Measurements from ENCODE around the gene RNF215.
A peak's percentile ranks its signal among the peaks of the same experiment; 100 is the strongest.

Gene RNF215

DNA sequence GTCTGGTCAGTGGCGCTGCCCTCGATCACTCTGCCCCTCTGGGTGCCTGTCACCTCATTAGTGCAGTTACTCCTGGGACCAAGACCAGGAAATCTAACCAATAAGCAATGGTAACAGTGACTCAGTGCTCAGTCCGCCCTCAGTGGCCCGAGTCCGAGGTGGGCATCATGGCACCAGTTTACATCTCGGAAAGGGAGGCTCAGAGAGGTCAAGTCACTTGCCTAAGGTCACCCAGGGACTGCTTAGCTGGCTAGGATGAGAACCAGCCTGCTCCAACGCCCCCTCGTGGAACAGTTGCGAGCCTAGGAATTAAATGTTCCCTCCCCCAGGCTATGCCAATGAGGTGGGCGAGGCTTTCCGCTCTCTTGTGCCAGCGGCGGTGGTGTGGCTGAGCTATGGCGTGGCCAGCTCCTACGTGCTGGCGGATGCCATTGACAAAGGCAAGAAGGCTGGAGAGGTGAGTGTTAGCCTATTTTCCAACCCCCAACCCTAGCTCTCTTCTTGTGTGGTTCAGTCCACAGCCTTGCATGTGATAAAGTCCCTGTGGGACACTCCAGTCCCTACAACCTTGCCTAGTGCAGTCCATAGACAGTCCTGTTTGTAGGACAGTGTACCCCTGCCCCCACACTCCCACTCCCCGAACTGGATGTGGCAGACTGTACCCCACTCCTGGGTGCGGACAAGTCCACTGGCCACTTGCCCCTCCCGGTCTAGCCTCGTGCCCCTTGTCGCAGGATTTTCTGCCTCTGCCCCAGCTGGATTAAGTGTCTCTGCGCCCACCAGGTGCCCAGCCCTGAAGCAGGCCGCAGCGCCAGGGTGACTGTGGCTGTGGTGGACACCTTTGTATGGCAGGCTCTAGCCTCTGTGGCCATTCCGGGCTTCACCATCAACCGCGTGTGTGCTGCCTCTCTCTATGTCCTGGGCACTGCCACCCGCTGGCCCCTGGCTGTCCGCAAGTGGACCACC lies 39.5 kb upstream of the RNF215 start:
- Histone ChIP-seq H3K27me3 (replicated peaks; ENCODE audit: control insufficient read depth, insufficient read depth, low read length) (no peaks in the 10 kb centered on the region), H3K4me1 (ENCODE audit: control insufficient read depth, insufficient read depth, low read length) (peaks cover 33% of the 10 kb centered on the region), H3K36me3 (ENCODE audit: control insufficient read depth, insufficient read depth, low read length, severe bottlenecking) (peaks cover 4% of the 10 kb centered on the region), H3K4me3 (ENCODE audit: low read length) (peak overlapping the region; percentile 83), H3K9me3 (ENCODE audit: control insufficient read depth, low read length) (no peaks in the 10 kb centered on the region), H3K9ac (ENCODE audit: low read length) (peak overlapping the region; percentile 93)
- DNase-seq (ENCODE audit: low read depth): peak; percentile 88

DNA sequence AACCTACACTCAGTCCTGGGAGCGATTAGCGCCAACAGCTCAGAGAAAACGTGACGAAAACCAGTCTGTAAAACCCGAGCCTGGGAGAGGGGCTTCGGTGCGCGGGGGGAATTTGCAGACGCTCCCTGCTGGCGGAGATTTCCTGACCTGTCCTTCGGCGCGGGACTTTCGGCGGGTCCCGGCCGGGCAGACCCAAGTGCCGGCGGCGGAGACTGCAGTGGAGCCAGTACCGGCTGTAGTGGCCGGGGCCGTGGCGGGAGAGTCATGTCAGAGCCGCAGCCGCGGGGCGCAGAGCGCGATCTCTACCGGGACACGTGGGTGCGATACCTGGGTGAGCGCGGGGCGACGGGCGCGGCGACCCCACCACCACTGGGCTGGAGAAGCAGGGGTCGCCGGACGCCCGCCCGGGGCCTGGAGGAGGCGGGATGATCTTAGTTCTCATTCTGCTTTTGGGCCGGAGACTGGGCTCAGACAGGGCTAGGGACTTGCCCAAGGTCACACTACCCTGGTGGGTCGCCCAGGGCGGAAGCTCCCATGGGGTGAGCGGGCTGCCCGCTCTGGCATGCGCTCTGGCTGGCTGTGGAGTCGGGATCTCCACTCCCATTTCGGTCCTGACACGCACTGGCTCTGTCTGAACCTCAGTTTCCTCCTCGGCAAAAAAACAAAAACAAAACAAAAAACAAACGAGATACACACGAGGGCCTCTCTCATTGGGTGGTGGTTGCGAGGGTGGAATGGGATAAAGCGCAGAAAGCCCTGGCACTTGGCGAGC lies 38.6 kb upstream of the RNF215 start, which contains the start of gene MTFP1:
MTFP1 (plus strand) TSS at position 153 of the 772 bp plus-strand sequence; CDS start at position 265, 112 bp downstream.
- H3K4me1 ChIP-seq (ENCODE audit: control insufficient read depth, insufficient read depth, low read length): peaks cover 42% of the 10 kb centered on the region
- H3K27me3 ChIP-seq (replicated peaks; ENCODE audit: control insufficient read depth, insufficient read depth, low read length): no peaks in the 10 kb centered on the region
- no peaks in the 10 kb centered on the region for H3K9me3 ChIP-seq (ENCODE audit: control insufficient read depth, low read length)
- peaks cover 4% of the 10 kb centered on the region for H3K36me3 ChIP-seq (ENCODE audit: control insufficient read depth, insufficient read depth, low read length, severe bottlenecking)
- DNase-seq (ENCODE audit: low read depth): peak; percentile 79
- peak within 1 kb of the TSS; percentile 83 for H3K4me3 ChIP-seq (ENCODE audit: low read length)
- H3K9ac ChIP-seq (ENCODE audit: low read length): peak within 1 kb of the TSS; percentile 93

DNA sequence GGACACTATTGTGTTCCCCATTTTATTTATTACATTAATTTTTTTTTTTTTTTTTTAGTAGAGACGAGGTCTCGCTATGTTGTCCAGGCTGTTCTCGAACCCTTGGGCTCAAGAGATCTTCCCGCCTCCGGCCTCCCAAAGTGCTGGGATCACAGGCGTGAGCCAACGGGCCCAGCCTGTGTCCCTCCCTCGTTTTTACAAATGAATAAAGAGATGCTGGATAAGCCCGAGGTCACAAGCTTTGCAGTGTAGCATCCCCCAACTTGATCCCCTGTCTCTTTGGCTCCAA lies 38.1 kb upstream of the RNF215 start:
- peaks cover 4% of the 10 kb centered on the region for H3K36me3 ChIP-seq (ENCODE audit: control insufficient read depth, insufficient read depth, low read length, severe bottlenecking)
- no peak for DNase-seq (ENCODE audit: low read depth)
- H3K9ac ChIP-seq (ENCODE audit: low read length): peak overlapping the region; percentile 93
- peaks cover 47% of the 10 kb centered on the region for H3K4me1 ChIP-seq (ENCODE audit: control insufficient read depth, insufficient read depth, low read length)
- H3K27me3 ChIP-seq (replicated peaks; ENCODE audit: control insufficient read depth, insufficient read depth, low read length): no peaks in the 10 kb centered on the region
- no peaks in the 10 kb centered on the region for H3K9me3 ChIP-seq (ENCODE audit: control insufficient read depth, low read length)
- peak overlapping the region; percentile 83 for H3K4me3 ChIP-seq (ENCODE audit: low read length)

DNA sequence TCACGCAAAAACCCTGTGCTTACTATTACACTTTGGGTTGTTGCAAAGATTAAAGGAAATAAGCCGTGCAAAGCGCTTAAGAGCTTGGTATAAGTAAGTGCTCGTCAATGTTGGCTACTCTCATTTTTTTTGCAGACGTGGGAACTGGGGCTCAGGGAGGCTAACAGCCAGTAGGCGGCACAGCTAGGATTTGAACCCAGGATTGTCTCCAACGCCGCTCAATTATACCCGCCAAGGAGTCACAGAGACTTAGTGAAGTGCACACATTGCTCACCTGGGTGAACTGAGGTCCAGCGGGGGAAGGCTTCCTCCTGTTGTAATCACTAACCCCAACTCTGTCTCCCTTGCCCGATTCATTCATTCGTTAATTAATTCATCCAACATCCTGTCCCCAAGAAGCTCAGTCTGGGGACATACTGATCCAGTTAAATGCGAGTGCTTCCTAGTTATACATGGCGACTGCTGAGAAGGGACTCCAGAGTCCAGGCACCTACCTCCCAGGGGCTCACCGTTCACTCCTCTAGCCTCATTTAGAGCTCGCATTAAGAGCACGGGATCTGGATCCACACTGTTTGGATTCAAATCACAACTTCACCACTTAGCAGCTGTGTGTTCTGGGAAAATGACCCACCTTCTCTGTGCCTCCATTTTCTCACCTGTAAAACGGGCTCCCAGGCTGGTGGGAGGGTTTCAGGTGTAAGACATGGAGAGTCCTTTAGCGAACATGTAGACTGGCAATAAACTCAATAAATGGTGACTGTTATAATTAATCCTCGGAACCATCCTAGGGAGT lies 37.5 kb upstream of the RNF215 start:
- peaks cover 50% of the 10 kb centered on the region for H3K4me1 ChIP-seq (ENCODE audit: control insufficient read depth, insufficient read depth, low read length)
- H3K9me3 ChIP-seq (ENCODE audit: control insufficient read depth, low read length): no peaks in the 10 kb centered on the region
- H3K27me3 ChIP-seq (replicated peaks; ENCODE audit: control insufficient read depth, insufficient read depth, low read length): no peaks in the 10 kb centered on the region
- H3K4me3 ChIP-seq (ENCODE audit: low read length): peak overlapping the region; percentile 83
- H3K36me3 ChIP-seq (ENCODE audit: control insufficient read depth, insufficient read depth, low read length, severe bottlenecking): peaks cover 4% of the 10 kb centered on the region
- DNase-seq (ENCODE audit: low read depth): peak; percentile 62
- H3K9ac ChIP-seq (ENCODE audit: low read length): peak overlapping the region; percentile 93

DNA sequence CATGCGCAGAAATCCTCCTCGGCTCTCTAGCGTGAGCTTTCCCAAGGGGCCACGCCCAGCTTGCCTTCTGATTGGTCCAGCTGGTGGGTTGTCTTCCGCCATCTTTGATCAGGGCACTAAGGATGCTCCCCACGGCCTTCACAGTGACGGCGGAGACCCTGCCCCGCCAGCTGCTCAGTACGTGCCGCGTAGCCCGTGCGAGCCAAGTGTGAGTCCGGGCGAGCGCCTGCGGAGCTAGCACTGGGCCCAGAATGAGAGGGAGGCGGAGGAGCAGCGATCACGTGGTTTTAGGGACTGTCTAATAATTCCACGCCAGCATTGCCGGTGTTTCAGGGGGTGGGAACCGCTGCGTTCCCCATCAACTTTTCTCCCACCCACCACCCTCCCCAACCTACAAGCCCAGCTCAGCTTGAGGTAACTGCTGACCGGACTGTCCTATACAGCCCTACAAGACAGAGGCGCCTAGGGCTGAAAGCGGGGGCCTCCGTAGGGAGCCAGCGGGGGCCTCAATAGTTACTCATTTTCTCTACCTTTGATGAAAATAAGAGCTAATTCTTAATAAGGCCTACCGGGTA lies 36.8 kb upstream of the RNF215 start:
- peak overlapping the region; percentile 93 for H3K9ac ChIP-seq (ENCODE audit: low read length)
- H3K9me3 ChIP-seq (ENCODE audit: control insufficient read depth, low read length): no peaks in the 10 kb centered on the region
- no peaks in the 10 kb centered on the region for H3K27me3 ChIP-seq (replicated peaks; ENCODE audit: control insufficient read depth, insufficient read depth, low read length)
- H3K4me1 ChIP-seq (ENCODE audit: control insufficient read depth, insufficient read depth, low read length): peaks cover 52% of the 10 kb centered on the region
- peaks cover 7% of the 10 kb centered on the region for H3K36me3 ChIP-seq (ENCODE audit: control insufficient read depth, insufficient read depth, low read length, severe bottlenecking)
- H3K4me3 ChIP-seq (ENCODE audit: low read length): peak overlapping the region; percentile 83
- DNase-seq (ENCODE audit: low read depth): peak; percentile 100

DNA sequence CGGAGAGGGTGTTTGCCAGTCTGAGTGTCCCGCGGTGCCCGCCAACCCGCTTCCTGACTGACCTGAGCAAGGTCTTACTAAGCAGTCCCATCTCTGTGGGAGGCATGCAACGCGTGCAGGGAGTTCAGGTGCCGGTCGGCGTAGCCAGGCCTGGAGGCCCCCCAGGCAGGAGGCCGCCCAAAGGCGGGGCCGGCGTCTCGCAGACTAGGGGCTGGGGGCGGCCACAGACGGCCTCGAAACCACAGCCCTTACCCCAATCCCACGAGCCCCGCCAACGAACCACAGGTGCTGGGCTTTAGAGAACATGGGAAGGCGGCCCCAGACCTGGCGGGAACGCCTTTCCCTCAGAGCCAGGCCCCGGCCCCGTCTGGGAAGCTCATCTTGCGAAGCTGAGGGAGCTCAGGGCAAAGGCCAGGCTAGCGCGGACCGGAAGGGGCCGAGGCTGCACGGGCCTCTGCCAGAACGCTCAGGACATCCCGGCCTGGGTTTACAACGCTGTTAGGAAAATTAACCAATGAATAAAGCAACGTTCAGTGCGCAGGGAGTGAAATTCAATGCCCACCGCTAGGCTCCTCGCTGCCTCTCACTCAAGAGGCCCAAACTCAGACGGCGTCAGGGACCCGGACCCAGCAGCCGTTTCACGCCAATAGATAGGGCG lies 36.2 kb upstream of the RNF215 start:
- peaks cover 53% of the 10 kb centered on the region for H3K4me1 ChIP-seq (ENCODE audit: control insufficient read depth, insufficient read depth, low read length)
- peaks cover 10% of the 10 kb centered on the region for H3K36me3 ChIP-seq (ENCODE audit: control insufficient read depth, insufficient read depth, low read length, severe bottlenecking)
- H3K9ac ChIP-seq (ENCODE audit: low read length): peak overlapping the region; percentile 93
- DNase-seq (ENCODE audit: low read depth): no peak
- H3K9me3 ChIP-seq (ENCODE audit: control insufficient read depth, low read length): no peaks in the 10 kb centered on the region
- peak overlapping the region; percentile 83 for H3K4me3 ChIP-seq (ENCODE audit: low read length)
- no peaks in the 10 kb centered on the region for H3K27me3 ChIP-seq (replicated peaks; ENCODE audit: control insufficient read depth, insufficient read depth, low read length)

DNA sequence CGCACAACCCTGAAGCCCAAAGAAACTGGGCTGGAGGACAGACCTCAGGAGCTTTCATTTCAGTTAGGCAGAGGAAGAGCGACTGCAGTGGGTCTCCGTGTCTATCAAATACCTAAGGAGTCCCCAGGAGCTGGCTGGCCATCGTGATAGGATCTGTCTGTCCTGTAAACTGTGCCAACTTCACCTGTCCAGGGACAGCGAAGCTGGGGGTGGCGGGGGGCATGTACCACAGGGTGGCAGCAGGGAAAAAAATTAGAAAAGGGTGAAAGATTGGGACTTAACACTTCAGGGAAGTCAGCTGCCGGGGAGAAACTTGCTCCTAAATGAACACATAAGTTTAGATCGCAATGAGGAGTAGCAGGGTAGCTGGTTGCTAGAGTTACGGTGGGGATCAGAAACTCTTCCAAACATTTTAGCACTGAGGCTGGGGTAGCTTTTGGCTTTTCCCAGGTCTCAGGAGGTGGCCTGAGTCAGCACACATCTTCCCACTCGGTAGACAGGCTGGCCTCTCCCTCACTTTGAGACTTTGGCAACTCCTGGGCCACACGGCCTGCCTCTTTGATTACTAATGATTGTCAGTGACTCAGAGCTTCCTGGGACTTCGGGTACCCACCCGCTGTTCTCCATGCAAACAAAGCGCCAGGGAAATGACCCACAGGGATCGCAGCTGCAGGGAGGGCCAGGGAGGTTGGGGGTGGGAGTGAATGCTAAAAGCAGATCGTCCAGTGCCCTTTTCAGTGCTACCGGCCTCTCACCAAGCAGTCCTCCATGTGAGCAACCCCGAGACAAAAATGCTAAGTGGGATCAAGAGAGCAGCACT lies 35.5 kb upstream of the RNF215 start:
- peak; percentile 94 for DNase-seq (ENCODE audit: low read depth)
- Histone ChIP-seq H3K4me3 (ENCODE audit: low read length) (peak overlapping the region; percentile 83), H3K4me1 (ENCODE audit: control insufficient read depth, insufficient read depth, low read length) (peaks cover 53% of the 10 kb centered on the region), H3K9me3 (ENCODE audit: control insufficient read depth, low read length) (no peaks in the 10 kb centered on the region), H3K27me3 (replicated peaks; ENCODE audit: control insufficient read depth, insufficient read depth, low read length) (no peaks in the 10 kb centered on the region), H3K36me3 (ENCODE audit: control insufficient read depth, insufficient read depth, low read length, severe bottlenecking) (peaks cover 16% of the 10 kb centered on the region), H3K9ac (ENCODE audit: low read length) (peak overlapping the region; percentile 93)

DNA sequence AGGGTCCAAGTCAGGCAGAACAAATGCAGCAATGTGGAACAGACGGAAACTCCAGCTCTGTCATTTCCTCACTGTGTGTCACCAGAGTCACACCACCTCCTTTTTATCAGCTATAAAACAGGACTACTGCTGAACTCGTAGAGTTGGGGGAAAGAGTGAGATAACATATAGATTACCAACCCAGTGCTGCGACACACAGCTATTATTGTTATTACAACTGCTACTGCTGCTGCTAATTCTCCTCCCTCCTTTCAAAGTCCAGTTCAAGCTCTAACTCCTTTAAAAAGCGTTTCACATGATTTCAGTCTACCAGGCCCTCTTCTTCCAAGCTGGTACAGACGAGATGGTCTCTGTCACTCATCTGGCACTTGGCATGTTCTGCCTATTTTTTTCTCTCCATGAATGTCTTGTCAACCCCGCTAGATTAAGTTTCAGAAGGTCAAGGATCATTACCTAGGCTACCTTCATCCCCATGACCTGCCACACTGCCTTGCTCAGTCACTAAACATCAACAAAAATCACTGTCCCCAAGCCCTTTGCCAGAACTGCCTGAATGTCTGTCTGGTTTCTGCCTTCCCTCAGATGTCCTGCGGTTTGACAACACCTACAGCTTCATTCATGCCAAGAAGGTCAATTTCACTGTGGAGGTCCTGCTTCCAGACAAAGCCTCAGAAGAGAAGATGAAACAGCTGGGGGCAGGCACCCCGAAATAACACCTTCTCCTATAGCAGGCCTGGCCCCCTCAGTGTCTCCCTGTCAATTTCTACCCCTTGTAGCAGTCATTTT lies 34.7 kb upstream of the RNF215 start:
- peak overlapping the region; percentile 83 for H3K4me3 ChIP-seq (ENCODE audit: low read length)
- H3K36me3 ChIP-seq (ENCODE audit: control insufficient read depth, insufficient read depth, low read length, severe bottlenecking): peaks cover 22% of the 10 kb centered on the region
- peak overlapping the region; percentile 93 for H3K9ac ChIP-seq (ENCODE audit: low read length)
- peak; percentile 29 for DNase-seq (ENCODE audit: low read depth)
- no peaks in the 10 kb centered on the region for H3K27me3 ChIP-seq (replicated peaks; ENCODE audit: control insufficient read depth, insufficient read depth, low read length)
- peaks cover 53% of the 10 kb centered on the region for H3K4me1 ChIP-seq (ENCODE audit: control insufficient read depth, insufficient read depth, low read length)
- no peaks in the 10 kb centered on the region for H3K9me3 ChIP-seq (ENCODE audit: control insufficient read depth, low read length)

DNA sequence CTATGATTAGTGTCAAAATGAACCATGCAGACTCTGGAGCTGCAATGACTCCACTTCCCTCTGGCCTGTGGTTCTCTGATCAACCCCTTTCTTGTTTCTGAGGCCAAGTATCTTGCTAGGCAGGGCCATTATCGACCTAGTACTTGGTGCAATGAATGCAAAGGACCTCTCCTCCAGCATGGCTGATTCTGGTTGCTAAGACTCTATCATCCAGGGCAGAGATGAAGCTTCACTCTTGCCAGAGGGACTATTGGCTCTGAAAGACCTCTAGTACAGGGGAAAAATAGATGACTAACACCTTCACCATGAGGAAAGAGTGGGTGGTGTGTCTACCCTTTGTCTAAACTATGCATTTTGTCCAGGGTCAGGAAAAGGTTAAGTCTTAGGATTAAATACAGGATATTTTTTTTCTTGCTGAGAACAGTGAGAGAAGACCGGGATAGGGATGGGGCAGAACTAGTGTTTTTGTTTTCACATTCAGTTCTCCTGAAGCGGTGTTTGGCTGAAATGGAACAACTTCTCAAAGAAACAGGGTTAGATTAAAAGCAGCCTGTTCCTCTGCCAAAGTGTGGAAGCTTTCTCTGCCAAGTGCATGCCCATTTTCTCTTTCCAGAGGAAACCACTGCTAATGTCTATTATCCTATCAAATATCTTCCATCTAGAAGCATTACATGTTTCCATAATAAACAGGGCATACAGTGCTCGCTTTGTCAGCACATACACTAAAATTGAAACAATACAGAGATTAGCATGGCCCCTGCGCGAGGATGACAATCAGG lies 33.3 kb upstream of the RNF215 start:
- Histone ChIP-seq H3K4me1 (ENCODE audit: control insufficient read depth, insufficient read depth, low read length) (peaks cover 47% of the 10 kb centered on the region), H3K9ac (ENCODE audit: low read length) (peak overlapping the region; percentile 93), H3K9me3 (ENCODE audit: control insufficient read depth, low read length) (no peaks in the 10 kb centered on the region), H3K4me3 (ENCODE audit: low read length) (peak overlapping the region; percentile 15), H3K27me3 (replicated peaks; ENCODE audit: control insufficient read depth, insufficient read depth, low read length) (no peaks in the 10 kb centered on the region), H3K36me3 (ENCODE audit: control insufficient read depth, insufficient read depth, low read length, severe bottlenecking) (peaks cover 36% of the 10 kb centered on the region)
- peak; percentile 86 for DNase-seq (ENCODE audit: low read depth)

Data from adipocyte (in vitro differentiated cells).